SU-DHL-6 (cell line): ENCODE data around the gene WAC.

Source experiments
- H2AFZ ChIP-seq: fragments of 200-600 bp; sonication (generic); 2 replicates; pipeline ENCODE4 v1.6.1; 2014; ENCODE audit warnings: low read depth, mild to moderate bottlenecking, moderate library complexity, mixed read lengths, antibody characterized with exemption, low read length; ENCODE audit not compliant: severe bottlenecking
- H3F3A ChIP-seq: fragments of 200-600 bp; shearing (Covaris generic); 2 replicates; pipeline ENCODE4 v1.6.0; 2016; ENCODE audit warnings: antibody characterized with exemption, mild to moderate bottlenecking; ENCODE audit not compliant: insufficient read depth
- H3K27ac ChIP-seq: fragments of 200-600 bp; sonication (generic); 2 replicates; pipeline ENCODE4 v1.5.1; 2016; ENCODE audit warnings: low read depth, mild to moderate bottlenecking, low read length, moderate library complexity, mixed read lengths
- H3K27me3 ChIP-seq: fragments of 200-600 bp; sonication (generic), shearing (Covaris generic); 2 replicates; pipeline ENCODE4 v1.6.0; 2014; ENCODE audit warnings: mild to moderate bottlenecking, low read length
- H3K36me3 ChIP-seq: fragments of 200-600 bp; sonication (generic); 2 replicates; pipeline ENCODE4 v1.6.1; 2014; ENCODE audit warnings: mild to moderate bottlenecking, low read length, mixed read lengths
- H3K4me2 ChIP-seq: fragments of 300-600, 200-600 bp; shearing (Covaris generic), sonication (generic); 2 replicates; pipeline ENCODE4 v1.6.0; 2014; ENCODE audit warnings: low read length, low read depth, mild to moderate bottlenecking; ENCODE audit not compliant: poor library complexity, severe bottlenecking
- H3K4me3 ChIP-seq: fragments of 200-600 bp; sonication (generic); 2 replicates; pipeline ENCODE4 v1.5.1; 2014; ENCODE audit warnings: antibody characterized with exemption, low read length, mild to moderate bottlenecking, mixed read lengths; ENCODE audit not compliant: insufficient read depth, poor library complexity, severe bottlenecking
- H3K79me2 ChIP-seq: fragments of 200-600 bp; sonication (generic); 2 replicates; pipeline ENCODE4 v1.6.1; 2014; ENCODE audit warnings: mild to moderate bottlenecking, low read length, moderate library complexity; ENCODE audit not compliant: insufficient read depth
- H3K9ac ChIP-seq: fragments of 200-600 bp; sonication (generic); 2 replicates; pipeline ENCODE4 v1.7.0; 2014; ENCODE audit warnings: mild to moderate bottlenecking, low read length
- H3K9me2 ChIP-seq: fragments of 200-600 bp; sonication (generic); replicated peaks from 2 replicates; pipeline ENCODE4 v1.6.1; 2014; ENCODE audit warnings: low read length; ENCODE audit not compliant: insufficient read depth
- H3K9me3 ChIP-seq: fragments of 200-600 bp; sonication (generic); 2 replicates; pipeline ENCODE4 v1.6.1; 2014; ENCODE audit warnings: low read length, mixed read lengths; ENCODE audit not compliant: insufficient read depth
- H4K20me1 ChIP-seq: fragments of 200-600 bp; sonication (generic); 2 replicates; pipeline ENCODE4 v1.6.1; 2014; ENCODE audit warnings: low read depth, mild to moderate bottlenecking, antibody characterized with exemption, low read length, moderate library complexity, mixed read lengths
- CTCF ChIP-seq: fragments of 200-600 bp; sonication (generic); IDR thresholded peaks from one replicate; pipeline ENCODE4 v1.5.1; 2017; ENCODE audit warnings: antibody characterized with exemption, mild to moderate bottlenecking, low read length, moderate library complexity; ENCODE audit not compliant: insufficient read depth, poor library complexity, severe bottlenecking
- EZH2phosphoT487 ChIP-seq: fragments of 200-600 bp; sonication (generic), shearing (Covaris generic); conservative IDR thresholded peaks from 2 replicates; pipeline ENCODE4 v1.6.1; 2018; ENCODE audit warnings: mild to moderate bottlenecking, antibody characterized with exemption, low read length, moderate library complexity, mixed read lengths

The WAC gene

GRCh38 chr10:28551086-28551485 lies 18.2 kb downstream of the WAC start:
- Histone ChIP-seq H3K27ac (no peak overlapping the region), H4K20me1 (peaks cover 81% of the 10 kb centered on the region), H3F3A (peaks cover 13% of the 10 kb centered on the region; the same call in 1 of the 2 replicates), H3K27me3 (no peaks in the 10 kb centered on the region), H3K4me3 (no peak overlapping the region), H3K36me3 (peaks cover 64% of the 10 kb centered on the region), H3K79me2 (peaks cover 100% of the 10 kb centered on the region), H3K4me2 (no peak overlapping the region), H2AFZ (no peak overlapping the region), H3K9me3 (no peaks in the 10 kb centered on the region), H3K9ac (no peak overlapping the region), H3K9me2 (no peaks in the 10 kb centered on the region)
- no peak for TF ChIP-seq EZH2phosphoT487
- TF ChIP-seq CTCF: no peak

- H3K27ac ChIP-seq: no peak overlapping the region
- peaks cover 100% of the 10 kb centered on the region for H3K79me2 ChIP-seq
- no peak overlapping the region for H3K4me2 ChIP-seq
- no peaks in the 10 kb centered on the region for H3K9me2 ChIP-seq
- H3F3A ChIP-seq: 0 out of 2 replicates have a peak, but pooled peaks cover 7% of the 10 kb centered on the region
- peaks cover 68% of the 10 kb centered on the region for H3K36me3 ChIP-seq
- H2AFZ ChIP-seq: no peak overlapping the region
- H3K4me3 ChIP-seq: no peak overlapping the region
- H3K9me3 ChIP-seq: no peaks in the 10 kb centered on the region
- peaks cover 88% of the 10 kb centered on the region for H4K20me1 ChIP-seq
- H3K27me3 ChIP-seq: no peaks in the 10 kb centered on the region
- no peak overlapping the region for H3K9ac ChIP-seq
- no peak for TF ChIP-seq EZH2phosphoT487
- TF ChIP-seq CTCF: no peak
Observed at GRCh38 chr10:28552775-28553174, 19.9 kb downstream of the WAC start.

GRCh38 chr10:28554009-28554408 lies 21.1 kb downstream of the WAC start:
- H3K4me3 ChIP-seq: no peak overlapping the region
- H3F3A ChIP-seq: 0 out of 2 replicates have a peak, but pooled peaks cover 7% of the 10 kb centered on the region
- H3K36me3 ChIP-seq: peaks cover 70% of the 10 kb centered on the region
- peaks cover 91% of the 10 kb centered on the region for H4K20me1 ChIP-seq
- H3K9me2 ChIP-seq: no peaks in the 10 kb centered on the region
- no peak overlapping the region for H3K9ac ChIP-seq
- no peak overlapping the region for H2AFZ ChIP-seq
- no peak overlapping the region for H3K27ac ChIP-seq
- TF ChIP-seq EZH2phosphoT487 (no peak), CTCF (no peak)
- no peak overlapping the region for H3K4me2 ChIP-seq
- H3K9me3 ChIP-seq: no peaks in the 10 kb centered on the region
- H3K27me3 ChIP-seq: no peaks in the 10 kb centered on the region
- peaks cover 100% of the 10 kb centered on the region for H3K79me2 ChIP-seq
